Mesendoderm (in vitro differentiated cells): Measurements from ENCODE around the gene SLC6A2.

Experiments
- DNase-seq: peaks from one replicate; pipeline ENCODE4 v3.0.0; 2013
- H2AK5ac ChIP-seq: 2 replicates; pipeline ENCODE4 v1.6.1; 2013; ENCODE audit warnings: low read length, inconsistent platforms
- H2BK120ac ChIP-seq: 2 replicates; pipeline ENCODE4 v1.6.1; 2013; ENCODE audit warnings: low read depth, mild to moderate bottlenecking, low read length, moderate library complexity, mixed read lengths
- H2BK15ac ChIP-seq: replicated peaks from 2 replicates; pipeline ENCODE4 v1.6.1; 2013; ENCODE audit warnings: low read depth, mild to moderate bottlenecking, moderate library complexity
- H2BK5ac ChIP-seq: 2 replicates; pipeline ENCODE4 v1.6.1; 2013; ENCODE audit warnings: low read length, inconsistent platforms
- H3K18ac ChIP-seq: 2 replicates; pipeline ENCODE4 v1.6.1; 2013; ENCODE audit warnings: mild to moderate bottlenecking, low read length, mixed read lengths
- H3K23ac ChIP-seq: one replicate; pipeline ENCODE4 v1.6.1; 2013; ENCODE audit warnings: low read length
- H3K27ac ChIP-seq: 2 replicates; pipeline ENCODE4 v1.5.1; 2013; ENCODE audit warnings: low read depth, mild to moderate bottlenecking, inconsistent platforms, low read length, moderate library complexity
- H3K27me3 ChIP-seq: 2 replicates; pipeline ENCODE4 v1.6.1; 2013; ENCODE audit warnings: low read length, control low read depth, mild to moderate bottlenecking, inconsistent platforms; ENCODE audit not compliant: insufficient read depth, poor library complexity
- H3K36me3 ChIP-seq: 2 replicates; pipeline ENCODE4 v1.6.1; 2013; ENCODE audit warnings: low read length, inconsistent platforms; ENCODE audit not compliant: control insufficient read depth, insufficient read depth
- H3K4ac ChIP-seq: one replicate; pipeline ENCODE4 v1.6.1; 2013; ENCODE audit warnings: low read depth, mild to moderate bottlenecking, low read length, moderate library complexity
- H3K4me1 ChIP-seq: 2 replicates; pipeline ENCODE4 v1.6.1; 2013; ENCODE audit warnings: low read depth, low read length, inconsistent platforms; ENCODE audit not compliant: control insufficient read depth
- H3K4me2 ChIP-seq: 2 replicates; pipeline ENCODE4 v1.6.1; 2013; ENCODE audit warnings: low read length
- H3K4me3 ChIP-seq: 2 replicates; pipeline ENCODE4 v1.5.1; 2013; ENCODE audit warnings: mild to moderate bottlenecking, low read length
- H3K56ac ChIP-seq: one replicate; pipeline ENCODE4 v1.6.1; 2013; ENCODE audit warnings: low read length
- H3K79me1 ChIP-seq: 2 replicates; pipeline ENCODE4 v1.6.1; 2013; ENCODE audit warnings: low read length, inconsistent platforms
- H3K79me2 ChIP-seq: 2 replicates; pipeline ENCODE4 v1.6.1; 2013; ENCODE audit warnings: mild to moderate bottlenecking, low read length; ENCODE audit not compliant: control insufficient read depth, insufficient read depth
- H3K9ac ChIP-seq: 2 replicates; pipeline ENCODE4 v1.6.1; 2013; ENCODE audit warnings: low read length, inconsistent platforms
- H4K5ac ChIP-seq: one replicate; pipeline ENCODE4 v1.6.1; 2013; ENCODE audit warnings: low read length
- H4K8ac ChIP-seq: one replicate; pipeline ENCODE4 v1.6.1; 2013; ENCODE audit warnings: low read depth, mild to moderate bottlenecking, control low read depth, low read length, moderate library complexity
- WGBS: extraction: QIAGEN DNeasy Blood & Tissue Kit; methylation state at CpG from one replicate; pipeline ENCODE4 v1.1.7; 2013; ENCODE audit warnings: low lambda C conversion rate, missing lambda C conversion rate; ENCODE audit not compliant: insufficient coverage; ENCODE audit errors: extremely low coverage; 5-methylcytosine and 5-hydroxymethylcytosine counted together

Gene SLC6A2

GRCh38 chr16:55642611-55643010 lies 13.2 kb upstream of the SLC6A2 start:
- no peaks in the 10 kb centered on the region for H3K4me1 ChIP-seq
- H3K18ac ChIP-seq = no peak overlapping the region
- H2BK5ac ChIP-seq = no peak overlapping the region
- H3K9ac ChIP-seq = no peak overlapping the region
- H4K8ac ChIP-seq = no peak overlapping the region
- no peak overlapping the region for H3K4me3 ChIP-seq
- H4K5ac ChIP-seq = no peak overlapping the region
- no peak overlapping the region for H3K56ac ChIP-seq
- no peak overlapping the region for H2BK15ac ChIP-seq
- H2BK120ac ChIP-seq = no peak overlapping the region
- H3K23ac ChIP-seq = no peak overlapping the region
- no peak overlapping the region for H3K4ac ChIP-seq
- no peaks in the 10 kb centered on the region for H3K79me2 ChIP-seq
- no peak overlapping the region for H3K4me2 ChIP-seq
- no peaks in the 10 kb centered on the region for H3K36me3 ChIP-seq
- H2AK5ac ChIP-seq = no peak overlapping the region
- no CpG with 5 or more reads among the region's 3 CpGs for WGBS
- no peaks in the 10 kb centered on the region for H3K27me3 ChIP-seq
- no peak for DNase-seq
- no peaks in the 10 kb centered on the region for H3K79me1 ChIP-seq
- no peak overlapping the region for H3K27ac ChIP-seq

GRCh38 chr16:55643161-55643970 lies 12.4 kb upstream of the SLC6A2 start:
- no peak overlapping the region for H4K5ac ChIP-seq
- DNase-seq = no peak
- no peak overlapping the region for H4K8ac ChIP-seq
- H3K18ac ChIP-seq = no peak overlapping the region
- no peak overlapping the region for H3K9ac ChIP-seq
- H2BK5ac ChIP-seq = no peak overlapping the region
- no CpG with 5 or more reads among the region's 11 CpGs for WGBS
- H3K27me3 ChIP-seq = no peaks in the 10 kb centered on the region
- no peaks in the 10 kb centered on the region for H3K4me1 ChIP-seq
- H2BK120ac ChIP-seq = no peak overlapping the region
- no peaks in the 10 kb centered on the region for H3K79me1 ChIP-seq
- no peak overlapping the region for H3K23ac ChIP-seq
- H3K56ac ChIP-seq = no peak overlapping the region
- H3K4me2 ChIP-seq = no peak overlapping the region
- no peaks in the 10 kb centered on the region for H3K79me2 ChIP-seq
- no peaks in the 10 kb centered on the region for H3K36me3 ChIP-seq
- no peak overlapping the region for H3K4me3 ChIP-seq
- H3K4ac ChIP-seq = no peak overlapping the region
- H3K27ac ChIP-seq = no peak overlapping the region
- H2BK15ac ChIP-seq = no peak overlapping the region
- no peak overlapping the region for H2AK5ac ChIP-seq

GRCh38 chr16:55645986-55646385 lies 9.8 kb upstream of the SLC6A2 start:
- H3K9ac ChIP-seq = no peak overlapping the region
- H3K4me1 ChIP-seq = no peaks in the 10 kb centered on the region
- H3K4me3 ChIP-seq = no peak overlapping the region
- no peak overlapping the region for H3K4me2 ChIP-seq
- H3K4ac ChIP-seq = no peak overlapping the region
- no peaks in the 10 kb centered on the region for H3K36me3 ChIP-seq
- H3K79me1 ChIP-seq = no peaks in the 10 kb centered on the region
- H3K56ac ChIP-seq = no peak overlapping the region
- no peak overlapping the region for H2AK5ac ChIP-seq
- H2BK120ac ChIP-seq = no peak overlapping the region
- no peak overlapping the region for H4K8ac ChIP-seq
- H3K27ac ChIP-seq = no peak overlapping the region
- no peak overlapping the region for H2BK5ac ChIP-seq
- no peak overlapping the region for H3K23ac ChIP-seq
- H4K5ac ChIP-seq = no peak overlapping the region
- no peak overlapping the region for H2BK15ac ChIP-seq
- no peaks in the 10 kb centered on the region for H3K27me3 ChIP-seq
- H3K18ac ChIP-seq = no peak overlapping the region
- DNase-seq = peak; percentile 35
- no CpG with 5 or more reads among the region's 4 CpGs for WGBS
- H3K79me2 ChIP-seq = no peaks in the 10 kb centered on the region

GRCh38 chr16:55647343-55647742 lies 8.4 kb upstream of the SLC6A2 start:
- no peak for DNase-seq
- no peaks in the 10 kb centered on the region for H3K79me2 ChIP-seq
- H3K4me3 ChIP-seq = no peak overlapping the region
- no peak overlapping the region for H2BK5ac ChIP-seq
- H3K4ac ChIP-seq = no peak overlapping the region
- H3K23ac ChIP-seq = no peak overlapping the region
- H3K56ac ChIP-seq = no peak overlapping the region
- no peak overlapping the region for H2AK5ac ChIP-seq
- no peak overlapping the region for H3K27ac ChIP-seq
- H2BK15ac ChIP-seq = no peak overlapping the region
- H3K79me1 ChIP-seq = no peaks in the 10 kb centered on the region
- H3K36me3 ChIP-seq = no peaks in the 10 kb centered on the region
- H3K18ac ChIP-seq = no peak overlapping the region
- H3K4me1 ChIP-seq = no peaks in the 10 kb centered on the region
- no peak overlapping the region for H4K5ac ChIP-seq
- no peaks in the 10 kb centered on the region for H3K27me3 ChIP-seq
- no peak overlapping the region for H3K9ac ChIP-seq
- H3K4me2 ChIP-seq = no peak overlapping the region
- WGBS = 100% methylated on average over 3 of the region's 4 CpGs
- H2BK120ac ChIP-seq = no peak overlapping the region
- no peak overlapping the region for H4K8ac ChIP-seq

- Histone ChIP-seq H3K36me3 (no peaks in the 10 kb centered on the region), H2BK120ac (no peak overlapping the region), H3K27ac (no peak overlapping the region), H2AK5ac (no peak overlapping the region), H2BK15ac (no peak overlapping the region), H4K8ac (no peak overlapping the region), H3K4me1 (no peaks in the 10 kb centered on the region), H3K18ac (no peak overlapping the region), H3K23ac (no peak overlapping the region), H3K27me3 (no peaks in the 10 kb centered on the region), H3K9ac (no peak overlapping the region), H4K5ac (no peak overlapping the region), H2BK5ac (no peak overlapping the region), H3K79me2 (no peaks in the 10 kb centered on the region), H3K4me3 (no peak overlapping the region), H3K79me1 (no peaks in the 10 kb centered on the region), H3K4me2 (no peak overlapping the region), H3K56ac (no peak overlapping the region), H3K4ac (no peak overlapping the region)
- DNase-seq = no peak
Measured at GRCh38 chr16:55647798-55648197, 8.0 kb upstream of the SLC6A2 start.
